Endothelial cell of umbilical vein (primary cell): ENCODE data around the gene SULT2B1. TPM values are rescaled to one million over a fixed set of nuclear protein-coding genes. Genes with fewer than 3 reads are reported as not detected.

ENCODE experiments used
- BruUV-seq: library from RNA; stranded (reverse); fragments of 400-500 nt; replicated peaks from 2 replicates; lab custom pipeline; 2021; lab: Mats Ljungman, UMichigan
- CTCF ChIA-PET: fragments of 300-600, 350-600 bp; sonication (Branson Sonifier 250); formaldehyde crosslinking; loops from one replicate; lab custom pipeline; 2021; ENCODE audit warnings: antibody characterized with exemption, inconsistent platforms; lab: Charles Lee
- POLR2A ChIA-PET: fragments of 300-600, 350-600 bp; sonication (Branson Sonifier 250); formaldehyde crosslinking; loops from one replicate; lab custom pipeline; 2021; ENCODE audit warnings: antibody characterized with exemption, inconsistent platforms; lab: Charles Lee
- DNase-seq: peaks from one replicate; pipeline ENCODE4 v3.0.0-alpha.2; 2011; ENCODE audit warnings: low read depth, low spot score
- FAIRE-seq: peaks from 2 replicates; lab custom pipeline; 2011; peaks lifted over from hg19 to GRCh38; lab: Jason Lieb, UNC
- H2AFZ ChIP-seq: 2 replicates; pipeline ENCODE4 v1.6.0; 2012; ENCODE audit warnings: low read depth, low read length, control low read depth, inconsistent platforms
- H3K27ac ChIP-seq: 2 replicates; pipeline ENCODE4 v1.5.1; 2011; ENCODE audit warnings: low read depth, mild to moderate bottlenecking, control low read depth, low read length, moderate library complexity; ENCODE audit not compliant: insufficient read depth
- H3K27me3 ChIP-seq, 2 experiments: 2 replicates each; pipeline versions ENCODE4 v1.6.0 to v1.6.1; 2011; ENCODE audit warnings: low read length in 2 of 2, mixed read lengths in 1 of 2; ENCODE audit not compliant: control insufficient read depth in 2 of 2, insufficient read depth in 2 of 2
- H3K36me3 ChIP-seq, 2 experiments: 2 replicates in 1 of 2; 3 replicates in 1 of 2; pipeline ENCODE4 v1.5.1; 2011; ENCODE audit warnings: low read length in 2 of 2, mild to moderate bottlenecking in 1 of 2, moderate library complexity in 1 of 2; ENCODE audit not compliant: control insufficient read depth in 2 of 2, insufficient read depth in 2 of 2; ENCODE audit errors: extremely low read depth in 1 of 2
- H3K4me1 ChIP-seq: 3 replicates; pipeline ENCODE4 v1.5.1; 2011; ENCODE audit warnings: mild to moderate bottlenecking, low read length; ENCODE audit not compliant: control insufficient read depth, insufficient read depth; ENCODE audit errors: extremely low read depth
- H3K4me2 ChIP-seq: 2 replicates; pipeline ENCODE4 v1.6.1; 2011; ENCODE audit warnings: low read length, control low read depth, mixed read lengths; ENCODE audit not compliant: insufficient read depth
- H3K4me3 ChIP-seq, 3 experiments: fragments of 200-600 bp in 1 of 3; sonication (generic), shearing (Covaris generic) in 1 of 3; replicated peaks in 1 of 3; 2 replicates each; pipeline ENCODE4 v1.5.1; 2011 to 2016; ENCODE audit warnings: control low read depth in 3 of 3, low read length in 3 of 3, mild to moderate bottlenecking in 2 of 3, inconsistent platforms in 1 of 3, low read depth in 1 of 3, moderate library complexity in 1 of 3; ENCODE audit not compliant: insufficient read depth in 1 of 3
- H3K79me2 ChIP-seq: 2 replicates; pipeline ENCODE4 v1.6.0; 2012; ENCODE audit warnings: low read length, inconsistent platforms; ENCODE audit not compliant: control insufficient read depth, insufficient read depth
- H3K9ac ChIP-seq: replicated peaks from 2 replicates; pipeline ENCODE3; 2011; ENCODE audit warnings: low read length, control low read depth; ENCODE audit not compliant: insufficient read depth; ENCODE audit errors: extremely low read depth
- H3K9me1 ChIP-seq: replicated peaks from 3 replicates; pipeline ENCODE4 v1.6.0; 2011; ENCODE audit warnings: mild to moderate bottlenecking, low read length; ENCODE audit not compliant: control insufficient read depth, insufficient read depth; ENCODE audit errors: extremely low read depth
- H3K9me3 ChIP-seq: replicated peaks from 2 replicates; pipeline ENCODE4 v1.5.1; 2012; ENCODE audit warnings: low read length, inconsistent platforms; ENCODE audit not compliant: control insufficient read depth, insufficient read depth
- H4K20me1 ChIP-seq: replicated peaks from 2 replicates; pipeline ENCODE3; 2011; ENCODE audit warnings: mild to moderate bottlenecking, low read length; ENCODE audit not compliant: control insufficient read depth, insufficient read depth; ENCODE audit errors: extremely low read depth
- EZH2 ChIP-seq: IDR thresholded peaks from 2 replicates; pipeline ENCODE4 v1.6.1; 2012; ENCODE audit warnings: borderline replicate concordance, low read depth, mild to moderate bottlenecking, moderate library complexity, low read length, inconsistent platforms; ENCODE audit not compliant: severe bottlenecking
- GATA2 ChIP-seq: IDR thresholded peaks from 2 replicates; pipeline ENCODE4 v1.7.0; 2011; ENCODE audit warnings: low read depth, mild to moderate bottlenecking, moderate library complexity, mixed read lengths, low read length; ENCODE audit not compliant: insufficient read length, insufficient read depth
- MYC ChIP-seq: IDR thresholded peaks from one replicate; pipeline ENCODE4 v1.6.1; 2011; ENCODE audit warnings: mild to moderate bottlenecking, low read depth, low read length
- POLR2A ChIP-seq: IDR thresholded peaks from 2 replicates; pipeline ENCODE4 v1.6.1; 2012; ENCODE audit warnings: low read depth, mild to moderate bottlenecking, control low read depth, low read length
- dilution Hi-C: fragments of 300-500 bp; cut with MboI; formaldehyde crosslinking; loops from one replicate; pipeline ENCODE4 v1.15.0; 2019; ENCODE audit warnings: low sequenced_read_pairs; ENCODE audit not compliant: extremely low pct_ligation_motif_present
- intact Hi-C: fragments of 100-400 bp; cut with micrococcal nuclease; formaldehyde crosslinking; loops from one replicate; pipeline ENCODE4 v1.10.0; 2022
- polyA plus RNA-seq, 4 experiments: library from polyadenylated mRNA; depleted of rRNA in 3 of 4; stranded (reverse) in 3 of 4; unstranded in 1 of 4; fragments of >200 nt; gene quantifications; 2 replicates each; pipeline versions ENCODE4 v1.2.1 to v1.2.3, GENCODE V29; 2011 to 2012; ENCODE audit warnings: missing spikeins in 1 of 4
- total RNA-seq: library from RNA; stranded (reverse); gene quantifications from 2 replicates; pipeline ENCODE4 v1.2.3, GENCODE V29; 2021

Gene SULT2B1
- total and polyA plus RNA-seq, 2 donors (not counting 3 experiments of a cell fraction or from before 2014, with no cell fraction given) = not detected

DNA sequence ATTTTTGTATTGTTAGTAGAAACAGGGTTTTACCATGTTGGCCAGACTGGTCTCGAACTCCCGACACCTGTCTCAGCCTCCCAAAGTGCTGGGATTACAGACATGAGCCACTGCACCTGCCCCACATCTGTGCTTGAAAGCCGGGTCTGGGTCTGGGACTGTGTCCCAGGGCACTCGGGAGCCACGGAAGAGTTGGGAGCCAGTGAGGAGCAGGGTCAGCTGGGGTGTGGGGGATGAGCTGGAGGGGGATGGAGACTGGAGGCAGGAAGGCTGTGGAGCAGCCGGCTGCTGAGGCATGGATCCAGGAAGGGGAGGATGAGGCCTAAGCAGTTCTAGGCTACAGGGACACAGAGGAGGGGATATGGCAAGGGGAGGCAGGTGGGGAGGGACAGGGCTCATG is 43.9 kb downstream of the SULT2B1 start:
- Histone ChIP-seq H3K36me3 (no peaks in the 10 kb centered on the region), H3K27ac (no peak overlapping the region), H2AFZ (no peak overlapping the region), H3K9ac (no peak overlapping the region), H3K4me1 (no peaks in the 10 kb centered on the region), H3K9me1 (no peaks in the 10 kb centered on the region), H3K4me3 (no peak overlapping the region), H3K27me3 (no peaks in the 10 kb centered on the region), H4K20me1 (no peaks in the 10 kb centered on the region), H3K4me2 (no peak overlapping the region), H3K9me3 (no peaks in the 10 kb centered on the region), H3K79me2 (no peaks in the 10 kb centered on the region)
- BruUV-seq = no TSS peak
- CTCF ChIA-PET = interaction anchor here (1.3 kb wide), 1 partner anchor 11 kb away, joined by 4 read pairs; no protein-coding TSS in a partner anchor
- FAIRE-seq (no peak), DNase-seq (no peak)
- TF ChIP-seq POLR2A (no peak), MYC (no peak)
- dilution Hi-C loops (no loop called here), intact Hi-C loops (no loop called here)
- POLR2A ChIA-PET = interaction anchor here (0.6 kb wide), 1 partner anchor 25 kb away, joined by 4 read pairs; no protein-coding TSS in a partner anchor

- TF ChIP-seq GATA2 (no peak), EZH2 (no peak)
- Histone ChIP-seq H3K9me1 (no peaks in the 10 kb centered on the region), H3K9me3 (no peaks in the 10 kb centered on the region), H3K27ac (no peak overlapping the region), H3K4me1 (no peaks in the 10 kb centered on the region), H4K20me1 (no peaks in the 10 kb centered on the region), H3K4me2 (no peak overlapping the region), H3K4me3 (no peak overlapping the region), H3K27me3 (no peaks in the 10 kb centered on the region), H3K9ac (no peak overlapping the region), H3K79me2 (no peaks in the 10 kb centered on the region), H3K36me3 (no peaks in the 10 kb centered on the region), H2AFZ (no peak overlapping the region)
- ChIA-PET CTCF (interaction anchor here (1.3 kb wide), 1 partner anchor 12 kb away, joined by 4 read pairs; no protein-coding TSS in a partner anchor), POLR2A (interaction anchor here (0.6 kb wide), 1 partner anchor 24 kb away, joined by 4 read pairs; no protein-coding TSS in a partner anchor)
- intact Hi-C loops = no loop called here
- no TSS peak for BruUV-seq
- FAIRE-seq (no peak), DNase-seq (no peak)
- dilution Hi-C loops = no loop called here
Observed at GRCh38 chr19:48596237-48596636, 44.3 kb downstream of the SULT2B1 start.
